ENCODE results near the gene DMWD.

- TF ChIP-seq, protein P1, sequence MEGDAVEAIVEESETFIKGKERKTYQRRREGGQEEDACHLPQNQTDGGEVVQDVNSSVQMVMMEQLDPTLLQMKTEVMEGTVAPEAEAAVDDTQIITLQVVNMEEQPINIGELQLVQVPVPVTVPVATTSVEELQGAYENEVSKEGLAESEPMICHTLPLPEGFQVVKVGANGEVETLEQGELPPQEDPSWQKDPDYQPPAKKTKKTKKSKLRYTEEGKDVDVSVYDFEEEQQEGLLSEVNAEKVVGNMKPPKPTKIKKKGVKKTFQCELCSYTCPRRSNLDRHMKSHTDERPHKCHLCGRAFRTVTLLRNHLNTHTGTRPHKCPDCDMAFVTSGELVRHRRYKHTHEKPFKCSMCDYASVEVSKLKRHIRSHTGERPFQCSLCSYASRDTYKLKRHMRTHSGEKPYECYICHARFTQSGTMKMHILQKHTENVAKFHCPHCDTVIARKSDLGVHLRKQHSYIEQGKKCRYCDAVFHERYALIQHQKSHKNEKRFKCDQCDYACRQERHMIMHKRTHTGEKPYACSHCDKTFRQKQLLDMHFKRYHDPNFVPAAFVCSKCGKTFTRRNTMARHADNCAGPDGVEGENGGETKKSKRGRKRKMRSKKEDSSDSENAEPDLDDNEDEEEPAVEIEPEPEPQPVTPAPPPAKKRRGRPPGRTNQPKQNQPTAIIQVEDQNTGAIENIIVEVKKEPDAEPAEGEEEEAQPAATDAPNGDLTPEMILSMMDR (IDR thresholded peaks at IDR 0.05), result no peak
- no peak for TF ChIP-seq POLR2A (IDR thresholded peaks at IDR 0.05)
Measured at GRCh38 chr19:45784096-45784495, 8.5 kb downstream of the DMWD start.
